Prostate gland (tissue), 2 donors: Measurements from ENCODE around the gene NCOA7.

ENCODE experiments used
- POLR2A ChIP-seq: fragments of 450-650 bp; IDR thresholded peaks from one replicate; pipeline ENCODE4 v1.6.1; 2016; ENCODE audit warnings: antibody characterized with exemption, mild to moderate bottlenecking
- POLR2AphosphoS5 ChIP-seq: sonication (generic); formaldehyde crosslinking; IDR thresholded peaks from one replicate; pipeline ENCODE4 v1.6.1; 2017; ENCODE audit warnings: antibody characterized with exemption
- TF ChIP-seq, protein P1 (sequence below), 4 experiments: fragments of 200-600 bp in 2 of 4; fragments of 450-650 bp in 2 of 4; sonication (generic) in 2 of 4; IDR thresholded peaks; 1 replicate in 3 of 4; 2 replicates in 1 of 4; pipeline ENCODE4 v1.5.1; 2016 to 2019; ENCODE audit warnings: antibody characterized with exemption in 4 of 4, mild to moderate bottlenecking in 2 of 4, moderate library complexity in 2 of 4

DNA sequence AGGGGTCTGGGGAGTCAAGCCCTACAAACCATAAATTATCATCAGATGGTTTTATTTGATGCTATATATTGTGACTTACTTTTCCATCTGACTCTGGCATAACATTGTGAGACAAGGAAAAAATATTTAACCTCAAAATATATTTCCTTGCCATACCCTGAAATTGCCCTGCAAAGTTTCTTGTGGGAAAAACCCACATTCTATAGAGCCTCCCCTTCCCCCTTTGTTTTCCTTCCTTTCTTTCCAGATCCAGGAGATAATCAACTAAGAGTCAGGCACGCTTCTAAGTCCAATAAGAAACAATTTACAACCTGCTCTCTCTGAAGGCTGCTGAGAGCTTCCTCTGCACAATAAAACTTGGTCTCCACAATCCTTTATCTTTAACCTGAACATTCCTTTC lies 148.3 kb downstream of the NCOA7 start:
- TF ChIP-seq POLR2A (no peak), POLR2AphosphoS5 (no peak)
- TF ChIP-seq, protein P1, sequence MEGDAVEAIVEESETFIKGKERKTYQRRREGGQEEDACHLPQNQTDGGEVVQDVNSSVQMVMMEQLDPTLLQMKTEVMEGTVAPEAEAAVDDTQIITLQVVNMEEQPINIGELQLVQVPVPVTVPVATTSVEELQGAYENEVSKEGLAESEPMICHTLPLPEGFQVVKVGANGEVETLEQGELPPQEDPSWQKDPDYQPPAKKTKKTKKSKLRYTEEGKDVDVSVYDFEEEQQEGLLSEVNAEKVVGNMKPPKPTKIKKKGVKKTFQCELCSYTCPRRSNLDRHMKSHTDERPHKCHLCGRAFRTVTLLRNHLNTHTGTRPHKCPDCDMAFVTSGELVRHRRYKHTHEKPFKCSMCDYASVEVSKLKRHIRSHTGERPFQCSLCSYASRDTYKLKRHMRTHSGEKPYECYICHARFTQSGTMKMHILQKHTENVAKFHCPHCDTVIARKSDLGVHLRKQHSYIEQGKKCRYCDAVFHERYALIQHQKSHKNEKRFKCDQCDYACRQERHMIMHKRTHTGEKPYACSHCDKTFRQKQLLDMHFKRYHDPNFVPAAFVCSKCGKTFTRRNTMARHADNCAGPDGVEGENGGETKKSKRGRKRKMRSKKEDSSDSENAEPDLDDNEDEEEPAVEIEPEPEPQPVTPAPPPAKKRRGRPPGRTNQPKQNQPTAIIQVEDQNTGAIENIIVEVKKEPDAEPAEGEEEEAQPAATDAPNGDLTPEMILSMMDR (IDR thresholded peaks at IDR 0.05) = no peak
